T1000 (cell line): ENCODE results near the gene SLC25A13.
"Not testable (repeated sequence)": the region's sequence is repeated elsewhere in the genome, so short reads cannot be mapped to it uniquely, and the experiment has no call there.

ENCODE experiments used
- DNase-seq: peaks from one replicate; lab custom pipeline; 2025; ENCODE audit warnings: mixed read lengths; lab: John Stamatoyannopoulos, UW

Gene SLC25A13

DNA sequence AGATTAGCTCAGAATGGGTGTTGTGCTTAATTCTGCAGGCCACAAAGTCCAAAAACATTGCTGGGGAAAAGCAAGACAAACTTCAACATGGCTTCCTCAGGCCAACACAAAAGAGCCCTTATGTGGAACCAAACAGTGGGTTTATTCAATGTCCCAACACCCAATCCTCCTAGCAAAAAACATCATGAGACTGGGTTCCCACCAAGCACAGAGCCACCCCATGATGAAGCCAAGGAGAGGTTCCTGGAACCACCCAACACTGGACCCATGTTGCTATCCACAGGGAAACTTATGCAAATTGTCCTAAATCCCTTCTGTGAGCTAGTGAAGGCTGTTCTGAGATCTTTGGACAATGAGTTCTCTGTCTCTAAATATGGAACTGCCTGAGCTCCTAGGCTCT is 24.0 kb downstream of the SLC25A13 start:
- DNase-seq: no peak

DNA sequence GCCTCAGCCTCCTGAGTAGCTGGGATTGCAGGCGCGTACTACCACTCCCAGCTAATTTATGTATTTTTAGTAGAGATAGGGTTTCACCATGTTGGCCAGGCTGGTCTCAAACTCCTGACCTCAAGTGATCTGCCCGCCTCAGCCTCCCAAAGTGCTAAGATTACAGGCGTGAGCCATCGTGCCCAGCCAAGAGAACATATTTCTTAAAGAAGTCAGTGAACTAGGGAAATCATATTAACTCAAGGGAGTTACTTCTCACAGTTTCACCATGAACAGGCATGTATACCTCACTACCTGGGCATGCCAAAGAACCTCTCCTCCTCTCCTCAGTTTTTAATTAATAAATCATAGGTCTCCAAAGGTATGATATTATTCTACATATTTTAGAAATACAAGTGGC is 24.5 kb downstream of the SLC25A13 start:
- not testable (repeated sequence) for DNase-seq

DNA sequence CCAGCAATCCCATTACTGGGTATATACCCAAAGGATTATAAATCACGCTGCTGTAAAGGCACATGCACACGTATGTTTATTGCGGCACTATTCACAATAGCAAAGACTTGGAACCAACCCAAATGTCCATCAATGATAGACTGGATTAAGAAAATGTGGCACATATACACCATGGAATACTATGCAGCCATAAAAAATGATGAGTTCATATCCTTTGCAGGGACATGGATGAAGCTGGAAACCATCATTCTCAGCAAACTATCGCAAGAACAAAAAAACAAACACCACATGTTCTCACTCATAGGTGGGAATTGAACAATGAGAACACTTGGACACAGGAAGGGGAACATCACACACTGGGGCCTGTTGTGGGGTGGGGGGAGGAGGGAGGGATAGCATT is 28.0 kb downstream of the SLC25A13 start:
- not testable (repeated sequence) for DNase-seq

DNA sequence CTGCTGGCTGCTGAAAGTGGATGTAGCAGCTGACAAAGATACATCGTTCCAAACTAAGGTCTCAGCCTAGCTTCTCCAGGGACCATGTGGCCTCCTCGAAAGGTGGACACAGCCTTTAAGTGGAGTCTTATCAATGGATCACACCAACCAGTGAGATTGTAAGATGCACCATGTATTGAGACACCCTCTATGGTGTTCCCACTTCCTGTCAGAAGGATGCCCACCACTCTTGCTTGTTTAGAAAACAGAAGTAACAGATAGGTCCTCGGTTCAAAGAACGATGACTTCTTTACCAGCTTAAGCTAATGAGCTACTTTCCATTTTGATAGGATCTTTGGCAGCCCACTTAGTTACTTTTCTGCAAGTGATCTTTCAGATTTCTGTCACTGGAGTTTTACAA is 34.3 kb downstream of the SLC25A13 start:
- DNase-seq: no peak

DNA sequence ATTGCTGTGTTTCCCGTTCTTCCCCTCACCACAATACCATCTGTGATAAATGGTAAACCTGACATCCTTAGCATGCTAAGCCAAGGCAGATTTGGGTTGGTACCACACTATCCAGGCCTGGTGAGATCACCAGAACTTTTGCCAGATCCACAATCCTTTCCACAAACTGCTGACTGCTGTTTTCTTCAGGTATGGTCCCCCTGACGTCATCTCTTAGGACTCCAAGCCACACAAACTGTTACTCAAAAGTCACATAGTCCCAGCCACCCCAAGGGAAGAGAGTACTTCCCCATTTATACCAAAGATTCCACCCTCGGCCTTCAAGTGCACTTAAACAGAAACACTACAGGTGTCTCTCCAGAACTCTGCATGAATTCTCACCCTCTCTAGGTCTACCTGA is 34.8 kb downstream of the SLC25A13 start:
- DNase-seq: no peak

DNA sequence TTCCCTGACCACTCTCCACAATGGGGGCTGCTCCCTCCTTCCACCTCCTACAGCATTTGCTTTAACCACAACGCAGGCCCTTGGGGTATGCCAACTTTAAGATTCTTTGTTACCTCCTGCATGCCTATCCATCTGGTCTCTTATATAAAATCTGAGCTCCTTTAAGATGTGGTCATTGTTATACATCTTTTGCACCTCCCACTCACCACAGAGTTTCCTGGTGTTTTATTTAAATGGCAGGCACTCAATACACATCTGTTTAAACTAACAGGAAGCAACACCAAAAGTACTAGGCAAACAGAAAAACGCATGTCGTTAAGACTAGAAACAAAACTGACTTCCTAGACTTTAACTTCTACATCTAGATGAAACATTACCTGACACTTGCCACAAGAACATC is 36.3 kb downstream of the SLC25A13 start:
- DNase-seq: no peak

DNA sequence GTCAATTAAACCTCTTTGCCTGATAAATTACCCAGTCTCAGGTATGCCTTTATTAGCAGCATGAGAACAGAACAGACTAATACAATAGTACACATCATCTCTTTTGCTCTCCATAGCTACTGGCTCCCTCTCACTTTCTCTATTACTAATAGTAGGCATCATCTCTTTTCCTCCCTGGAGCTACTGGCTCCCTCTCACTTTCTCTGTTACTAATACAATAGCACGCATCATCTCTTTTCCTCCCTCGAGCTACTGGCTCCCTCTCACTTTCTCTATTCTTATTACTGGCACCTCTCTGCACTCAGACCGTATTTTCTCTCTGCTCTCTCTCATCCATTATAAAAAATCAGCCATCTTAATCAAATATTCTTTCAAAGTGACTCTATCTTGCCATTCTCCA is 37.1 kb downstream of the SLC25A13 start:
- no peak for DNase-seq

DNA sequence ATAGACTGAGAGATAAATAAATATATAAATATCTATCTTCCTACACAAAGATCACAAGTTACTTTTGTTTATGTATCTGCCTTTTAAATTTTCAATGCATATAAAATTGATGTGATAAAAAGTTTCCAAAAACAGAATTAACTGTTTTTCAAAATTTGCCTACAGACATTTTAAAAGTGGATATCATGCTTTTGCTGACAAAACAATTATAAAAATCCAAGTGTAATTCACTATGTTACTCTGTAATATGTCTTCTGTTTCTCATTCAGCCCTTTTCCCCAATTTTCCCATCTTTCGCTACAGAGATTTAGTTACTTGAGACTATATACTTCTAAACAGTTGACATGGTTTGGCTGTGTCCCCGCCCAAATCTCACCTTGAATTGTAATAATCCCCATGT is 37.7 kb downstream of the SLC25A13 start:
- no peak for DNase-seq

DNA sequence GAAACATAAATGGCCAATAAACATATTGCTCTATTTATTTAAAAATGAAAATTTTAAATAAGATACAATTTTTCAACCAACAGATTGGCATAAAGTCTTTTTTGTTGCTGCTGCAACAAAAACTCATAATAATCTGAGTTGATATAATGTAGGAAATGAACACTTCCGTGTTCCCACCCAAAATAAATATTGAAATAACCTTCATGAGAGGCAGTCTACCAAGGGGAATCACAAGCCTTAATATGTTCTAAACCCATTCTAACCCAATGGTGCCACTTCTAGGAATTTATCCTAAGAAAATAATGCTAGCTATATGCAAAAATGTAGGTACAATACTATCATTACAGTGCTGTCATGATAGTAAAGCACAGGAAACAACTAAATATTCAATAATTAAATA is 39.1 kb downstream of the SLC25A13 start:
- DNase-seq: no peak

DNA sequence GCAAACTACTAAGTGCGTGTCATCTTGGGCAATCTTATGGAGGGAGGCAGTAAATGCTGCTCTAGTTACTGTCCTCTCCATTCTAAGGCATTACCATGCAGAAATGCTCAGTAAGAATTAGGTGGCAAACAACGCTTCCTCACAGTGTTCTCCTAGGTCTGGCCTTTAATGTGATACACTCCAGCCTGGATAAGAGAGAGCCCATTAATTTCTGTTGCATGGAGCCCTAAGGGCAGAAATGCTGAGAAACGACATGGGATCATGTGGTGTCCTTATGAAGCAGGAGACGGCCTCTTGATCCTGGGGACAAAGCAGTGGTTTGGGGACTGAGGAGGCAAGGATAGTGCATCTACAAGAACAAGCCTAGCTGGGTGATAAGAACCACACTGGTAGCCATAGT is 44.0 kb downstream of the SLC25A13 start:
- no peak for DNase-seq

DNA sequence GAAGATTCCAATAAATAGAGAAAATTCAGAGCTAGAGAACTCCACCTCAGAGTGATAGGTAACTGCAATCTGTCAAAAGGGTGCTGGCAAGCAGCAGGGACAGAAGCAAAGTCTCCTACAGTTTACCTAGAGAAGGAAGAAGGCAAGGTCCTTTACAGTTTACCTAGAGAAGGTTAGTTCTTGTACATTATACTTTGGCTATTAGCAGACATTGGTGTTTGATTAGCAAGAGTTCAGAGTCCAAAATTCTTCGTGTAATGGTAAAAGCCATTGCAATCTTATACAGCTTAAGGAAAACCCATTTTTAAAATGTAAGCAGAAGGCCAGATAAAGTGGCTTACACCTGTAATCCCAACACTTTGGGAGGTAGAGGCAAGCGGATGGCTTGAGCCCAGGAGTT is 45.9 kb downstream of the SLC25A13 start:
- no peak for DNase-seq

DNA sequence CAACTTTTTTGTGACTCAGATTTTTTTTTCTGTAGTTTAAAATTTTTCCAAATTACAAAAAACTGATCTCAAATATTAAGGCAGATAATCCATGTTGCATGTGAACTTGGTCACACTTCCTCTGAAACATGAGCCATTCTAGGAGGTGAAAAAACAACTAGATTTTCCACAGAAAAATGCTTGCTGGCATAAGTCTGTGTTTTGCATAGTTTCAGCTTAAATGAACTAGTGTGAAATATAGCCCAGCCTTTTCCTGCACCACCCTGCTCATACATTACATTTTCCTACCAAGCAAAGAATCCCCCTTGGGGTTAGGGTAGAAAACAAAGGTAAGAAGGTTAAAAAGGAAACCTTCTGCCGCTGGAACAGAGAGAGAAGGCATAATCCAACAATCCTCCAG is 48.2 kb downstream of the SLC25A13 start:
- no peak for DNase-seq

DNA sequence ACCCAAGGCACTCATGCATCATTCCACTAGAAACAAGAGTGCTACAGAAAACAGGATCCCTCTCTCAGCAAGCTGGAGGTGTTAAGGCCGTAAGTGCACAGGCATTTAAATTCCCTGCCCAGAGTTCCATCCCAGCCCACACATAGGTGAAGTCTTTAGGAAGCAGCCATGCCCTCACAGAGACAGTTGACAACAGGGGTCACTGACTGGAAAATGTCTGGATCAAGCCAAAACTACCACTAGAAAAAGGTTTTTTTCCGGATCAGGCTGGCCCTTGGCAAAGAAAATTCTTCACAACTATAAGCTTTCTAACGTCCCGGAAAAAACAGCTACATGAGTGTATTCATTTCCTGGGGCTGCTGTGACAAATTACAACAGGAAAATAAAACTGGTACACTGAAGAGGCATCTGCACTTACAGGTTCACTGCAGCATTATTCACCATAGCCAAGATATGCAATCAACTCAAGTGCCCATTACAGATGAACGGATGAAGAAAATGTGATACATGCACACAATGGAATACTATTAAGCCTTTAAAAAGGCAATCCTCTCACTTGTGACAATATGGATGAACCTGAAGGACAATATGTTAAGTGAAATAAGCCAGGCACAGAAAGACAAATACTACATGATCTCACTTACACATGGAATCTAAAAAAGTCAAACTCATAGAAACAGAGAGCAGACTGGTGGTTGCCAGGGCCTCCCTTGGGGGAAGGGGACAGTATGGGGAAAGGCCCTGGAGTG is 52.5 kb downstream of the SLC25A13 start:
- DNase-seq: no peak

DNA sequence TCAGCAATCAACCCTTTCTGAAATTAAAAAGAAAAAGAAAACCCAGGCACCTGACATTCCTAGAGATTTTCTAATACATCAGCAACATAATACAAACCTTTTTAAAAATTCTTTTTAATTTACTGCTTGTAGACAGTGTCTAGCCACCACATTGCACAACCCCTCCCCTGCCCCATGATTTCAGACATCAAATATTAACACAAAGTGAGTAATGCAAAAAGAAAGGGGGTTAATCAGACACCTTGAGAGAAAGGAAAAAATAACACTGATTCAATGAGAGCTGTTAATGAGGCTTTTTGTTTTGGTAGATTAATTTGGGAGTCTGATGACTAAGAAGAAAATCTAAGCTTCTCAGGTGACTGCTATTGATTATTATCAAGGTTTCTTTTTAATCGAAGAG is 55.3 kb downstream of the SLC25A13 start:
- no peak for DNase-seq

DNA sequence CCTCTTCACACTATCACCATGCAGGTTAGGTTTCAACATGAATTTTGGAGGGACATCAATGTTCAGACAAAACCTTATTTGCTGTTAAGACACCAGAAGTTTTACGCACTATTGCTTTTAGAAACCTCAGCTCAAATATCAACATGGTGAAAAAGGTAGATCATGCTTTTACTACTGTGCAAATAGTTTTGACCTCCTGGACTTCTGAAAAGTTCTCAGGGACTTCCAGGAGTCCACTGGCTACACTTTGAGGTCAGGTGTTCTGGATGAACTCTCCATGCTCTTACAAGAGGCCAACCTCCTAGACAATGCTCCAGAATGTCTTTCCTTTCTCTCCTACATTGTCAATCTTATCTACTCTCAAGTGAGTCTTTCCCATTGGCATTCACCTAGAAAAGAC is 55.9 kb downstream of the SLC25A13 start:
- DNase-seq: no peak

DNA sequence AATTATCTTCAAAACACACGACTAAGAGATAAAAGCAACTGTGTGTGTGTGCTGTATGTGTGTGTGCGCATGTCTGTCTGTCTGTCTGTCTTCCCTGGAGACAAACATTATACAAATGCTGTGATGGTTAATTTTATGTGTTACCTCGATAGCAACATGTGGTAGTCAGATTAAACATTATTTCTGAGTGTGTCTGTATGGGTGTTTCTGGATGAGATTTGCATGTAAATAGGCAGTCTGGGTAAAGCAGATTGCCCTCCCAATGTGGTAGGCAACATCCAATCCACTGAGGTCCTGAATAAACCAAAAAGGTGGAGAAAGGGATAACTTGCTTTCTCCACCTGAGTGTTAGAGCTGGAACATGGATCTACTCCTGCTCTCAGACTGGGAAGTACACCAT is 67.9 kb downstream of the SLC25A13 start:
- DNase-seq: no peak

DNA sequence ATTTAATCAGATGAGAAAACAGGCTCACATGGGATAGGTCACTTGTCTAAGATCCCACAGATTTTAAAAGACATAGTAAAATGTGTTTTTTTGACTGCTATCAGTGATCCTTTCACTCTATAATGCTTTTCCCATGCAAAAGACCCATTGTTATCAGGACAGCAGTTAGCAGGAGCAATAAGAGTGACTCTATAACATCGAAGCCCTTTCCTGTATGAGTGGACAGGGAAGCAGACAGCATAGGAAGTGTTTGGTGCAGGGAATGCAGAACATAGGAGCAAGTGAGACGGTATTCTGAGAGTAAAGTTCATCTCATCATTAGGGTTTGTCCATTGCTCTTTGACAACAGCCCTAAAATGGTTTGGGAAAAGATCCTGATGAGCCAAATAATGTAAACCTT is 68.5 kb downstream of the SLC25A13 start:
- DNase-seq: no peak

DNA sequence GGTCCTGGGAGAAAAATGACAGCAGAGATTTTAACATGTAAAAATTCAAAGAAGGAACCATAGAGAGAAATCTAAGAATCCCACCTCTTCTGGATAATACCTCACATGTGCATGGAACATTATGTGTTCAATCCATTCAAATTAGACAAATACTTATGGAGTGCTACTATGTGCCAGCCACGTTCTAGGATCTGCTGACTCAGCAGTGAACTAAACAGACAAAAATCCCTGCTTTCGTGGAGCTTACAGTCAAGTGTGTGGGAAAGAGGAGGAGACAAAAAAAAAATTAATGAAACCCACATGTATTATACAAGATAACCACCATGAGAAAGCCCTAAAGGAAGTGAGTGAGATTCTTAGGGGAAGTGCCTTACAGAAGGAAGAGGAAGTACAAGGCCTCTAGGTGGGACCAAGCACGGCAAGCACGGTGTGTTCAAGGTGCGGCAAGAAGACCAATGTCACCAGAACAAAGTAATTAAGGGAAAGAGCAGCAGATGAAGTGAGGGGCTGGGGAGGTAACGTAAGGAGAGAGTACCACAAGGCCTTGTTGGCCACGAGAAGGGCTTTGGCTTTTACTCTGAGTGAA is 71.0 kb downstream of the SLC25A13 start:
- no peak for DNase-seq

DNA sequence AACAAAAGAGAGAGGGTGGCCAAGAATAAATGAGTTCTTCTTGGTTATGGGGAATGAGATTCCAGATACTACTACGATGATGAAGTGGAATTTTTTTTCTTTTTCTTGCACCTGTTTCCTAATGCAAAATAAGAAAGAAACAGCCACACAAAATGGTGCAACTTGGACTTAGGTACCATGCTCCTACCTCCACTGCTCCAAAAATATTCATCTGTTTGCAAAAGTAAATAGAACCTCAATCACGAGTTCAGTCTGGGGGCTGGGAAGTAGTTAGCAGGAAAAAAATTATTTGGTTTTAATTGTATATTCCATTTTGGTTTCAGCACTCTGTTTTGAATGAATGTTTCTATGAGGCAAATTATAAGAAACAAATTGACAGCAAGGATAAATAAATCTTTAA is 73.5 kb downstream of the SLC25A13 start:
- DNase-seq: no peak

DNA sequence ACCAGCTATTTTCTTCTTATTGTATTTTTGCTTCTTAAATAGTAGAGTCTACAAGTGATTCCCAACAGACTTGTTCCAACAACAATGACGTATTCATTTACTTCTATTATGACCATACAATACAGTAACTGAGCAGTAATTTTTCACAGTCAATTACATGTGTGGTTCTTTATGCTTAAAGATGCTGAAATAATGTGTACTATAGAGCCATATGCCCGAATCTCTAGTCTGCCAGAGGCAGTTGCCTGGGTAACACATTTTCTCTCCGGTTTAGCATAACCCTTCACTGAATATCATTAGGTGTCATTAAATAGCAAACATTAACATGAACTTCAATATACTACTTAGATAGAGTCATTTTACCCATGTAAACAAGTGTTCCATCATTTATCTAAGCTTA is 75.0 kb downstream of the SLC25A13 start:
- no peak for DNase-seq

DNA sequence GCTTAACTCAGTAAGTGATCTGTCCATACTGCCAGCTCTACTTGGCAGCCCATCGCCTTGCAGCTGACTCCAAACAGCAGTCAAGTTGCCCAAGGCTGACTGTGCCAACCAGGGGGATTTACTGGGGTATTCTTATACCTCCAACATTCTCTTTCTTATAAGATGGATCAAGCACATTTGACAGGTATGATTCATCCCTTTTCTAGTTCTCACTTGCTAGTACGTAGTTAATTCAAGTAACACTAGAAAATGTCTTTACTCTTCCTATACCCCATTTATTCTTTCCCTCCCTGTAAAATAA is 77.0 kb downstream of the SLC25A13 start:
- no peak for DNase-seq

DNA sequence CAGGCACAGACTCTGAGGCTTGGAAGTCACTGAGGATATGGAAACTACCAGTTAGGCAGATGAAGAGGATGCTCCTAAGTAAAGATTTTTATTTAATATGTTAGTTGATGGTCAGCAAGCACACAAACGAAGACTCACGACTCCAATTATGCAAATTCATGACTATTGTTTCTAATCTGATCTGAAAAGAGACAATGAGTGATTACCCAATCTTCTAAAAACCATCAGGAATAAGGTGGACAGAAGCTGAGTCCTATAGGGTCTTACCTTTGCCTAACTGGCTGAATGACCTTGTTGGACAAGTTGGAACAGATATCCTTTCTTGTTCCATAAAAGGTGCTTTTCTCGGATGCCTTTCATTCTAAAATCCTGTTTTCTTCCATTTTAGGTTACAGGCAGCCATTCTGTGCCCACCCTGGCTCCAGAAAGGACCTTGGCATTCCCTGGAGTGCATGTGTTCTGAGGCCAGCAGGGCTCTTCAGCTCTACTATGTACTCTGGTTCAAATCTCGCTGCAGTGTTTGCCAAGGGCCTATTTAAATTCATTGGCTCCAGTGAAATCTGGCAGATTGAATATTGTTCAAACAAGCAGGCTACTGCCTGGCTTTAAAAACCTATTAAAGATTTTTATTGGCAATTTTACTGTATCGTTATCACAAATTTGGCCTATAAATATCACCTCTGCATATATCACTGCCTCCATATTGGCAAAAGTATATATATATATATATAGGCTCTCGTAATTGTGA is 77.5 kb downstream of the SLC25A13 start:
- no peak for DNase-seq

DNA sequence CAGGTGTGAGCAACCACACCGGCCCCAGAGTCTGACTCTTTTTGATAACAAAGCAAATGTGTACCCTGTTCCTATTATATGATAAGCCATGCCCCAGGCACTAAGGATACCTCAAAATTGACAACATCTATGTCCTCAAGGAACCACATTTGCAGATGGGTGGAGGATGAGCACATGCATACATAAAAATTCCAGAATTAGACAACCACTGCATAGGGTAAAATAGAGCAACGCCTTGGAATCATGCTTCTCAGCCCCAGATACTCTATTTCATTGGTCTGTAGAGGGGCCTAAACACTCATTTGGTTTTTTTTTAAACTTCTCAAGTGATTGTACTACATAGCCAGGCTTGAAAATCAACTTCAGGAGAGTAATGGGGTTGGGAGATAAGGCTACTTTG is 78.7 kb downstream of the SLC25A13 start:
- no peak for DNase-seq

DNA sequence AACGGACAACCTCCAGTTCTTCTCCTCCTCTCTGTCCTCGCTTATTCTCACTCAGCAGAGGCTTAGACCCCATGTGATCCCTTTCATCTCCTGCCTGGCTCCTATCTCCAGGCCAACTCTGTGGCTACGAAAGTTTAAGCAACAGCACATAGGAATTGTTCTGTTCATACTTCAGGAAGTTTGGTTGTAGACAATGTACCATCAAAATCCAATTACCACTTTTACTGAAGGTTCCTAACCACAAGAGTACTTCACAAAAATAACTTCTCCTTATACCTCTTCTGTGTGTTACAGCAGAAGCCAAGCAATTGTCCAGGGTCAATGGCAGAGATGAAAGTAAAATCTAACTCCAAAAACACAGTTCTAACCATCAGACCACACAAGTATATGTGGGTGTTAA is 80.0 kb downstream of the SLC25A13 start:
- no peak for DNase-seq
